GM15510 (cell line): ENCODE measurements around the gene NCKIPSD.
A peak's percentile ranks its signal among the peaks of the same experiment; 100 is the strongest.

Experiments used
- POLR2A ChIP-seq: IDR thresholded peaks from 3 replicates; pipeline ENCODE4 v1.6.1; 2011; ENCODE audit warnings: borderline replicate concordance; ENCODE audit not compliant: insufficient read length; ENCODE audit errors: extremely low read depth

Gene NCKIPSD

GRCh38 chr3:48660800-48661400 is 24.8 kb downstream of the NCKIPSD start:
- no peak for TF ChIP-seq POLR2A

- TF ChIP-seq POLR2A: no peak
Measured at GRCh38 chr3:48656841-48657281, 28.9 kb downstream of the NCKIPSD start.

GRCh38 chr3:48656061-48656840 is 29.5 kb downstream of the NCKIPSD start:
- peak; percentile 23 for TF ChIP-seq POLR2A

- no peak for TF ChIP-seq POLR2A
Measured at GRCh38 chr3:48655606-48656005, 30.1 kb downstream of the NCKIPSD start.

GRCh38 chr3:48655063-48655462 is 30.7 kb downstream of the NCKIPSD start:
- TF ChIP-seq POLR2A: no peak

- TF ChIP-seq POLR2A: no peak
Measured at GRCh38 chr3:48652923-48653715, 32.6 kb downstream of the NCKIPSD start.

GRCh38 chr3:48651771-48652170 is 33.9 kb downstream of the NCKIPSD start:
- no peak for TF ChIP-seq POLR2A

GRCh38 chr3:48650723-48651122 is 35.0 kb downstream of the NCKIPSD start:
- TF ChIP-seq POLR2A: no peak

- no peak for TF ChIP-seq POLR2A
Measured at GRCh38 chr3:48648188-48648850, 37.4 kb downstream of the NCKIPSD start.

- TF ChIP-seq POLR2A: no peak
Measured at GRCh38 chr3:48647714-48648113, 38.0 kb downstream of the NCKIPSD start.

- no peak for TF ChIP-seq POLR2A
Measured at GRCh38 chr3:48644898-48645760, 40.6 kb downstream of the NCKIPSD start.

- no peak for TF ChIP-seq POLR2A
Measured at GRCh38 chr3:48642605-48643004, 43.1 kb downstream of the NCKIPSD start.

GRCh38 chr3:48641396-48641795 is 44.3 kb downstream of the NCKIPSD start:
- TF ChIP-seq POLR2A: no peak
